BJ (cell line): ENCODE data around the gene RABGAP1L. TPM values are rescaled to one million over a fixed set of nuclear protein-coding genes. Genes with fewer than 3 reads are reported as not detected.
"Not testable (repeated sequence)": the region's sequence is repeated elsewhere in the genome, so short reads cannot be mapped to it uniquely, and the experiment has no call there.

Source experiments
- CTCF ChIA-PET: fragments of 350-600 bp; formaldehyde crosslinking; extraction: SDS; loops from one replicate; lab custom pipeline; 2021; ENCODE audit warnings: antibody characterized with exemption, inconsistent platforms; lab: Yijun Ruan, JAX
- POLR2A ChIA-PET: fragments of 300-600 bp; sonication (Branson Sonifier 250); formaldehyde crosslinking; extraction: SDS; loops from one replicate; lab custom pipeline; 2021; ENCODE audit warnings: antibody characterized with exemption; lab: Charles Lee
- DNase-seq: peaks from one replicate; pipeline ENCODE4 v3.0.0-alpha.2; 2011; ENCODE audit warnings: low read depth
- H3K27me3 ChIP-seq: 2 replicates; pipeline ENCODE4 v1.6.0; 2011; ENCODE audit warnings: low read length; ENCODE audit not compliant: control insufficient read depth, insufficient read depth
- H3K36me3 ChIP-seq: 2 replicates; pipeline ENCODE4 v1.5.1; 2011; ENCODE audit warnings: low read length; ENCODE audit not compliant: control insufficient read depth, insufficient read depth
- H3K4me3 ChIP-seq: 2 replicates; pipeline ENCODE4 v1.5.1; 2011; ENCODE audit warnings: low read depth, mild to moderate bottlenecking, control low read depth, low read length
- CTCF ChIP-seq: IDR thresholded peaks from 2 replicates; pipeline ENCODE4 v1.5.1; 2011; ENCODE audit warnings: low read depth, mild to moderate bottlenecking, control low read depth, inconsistent platforms, low read length, moderate library complexity; ENCODE audit not compliant: insufficient read depth
- polyA plus RNA-seq: library from polyadenylated mRNA; depleted of rRNA; stranded (reverse); fragments of >200 nt; gene quantifications from 2 replicates; pipeline ENCODE4 v1.2.3, GENCODE V29; 2011

The RABGAP1L gene
- polyA plus RNA-seq, 1 experiment, result 15.9 TPM

GRCh38 chr1:174169342-174169741 lies 10.0 kb downstream of the RABGAP1L start:
- no peak for DNase-seq
- CTCF ChIA-PET, result no interaction called here
- H3K27me3 ChIP-seq, result no peaks in the 10 kb centered on the region
- TF ChIP-seq CTCF, result no peak
- H3K36me3 ChIP-seq, result no peaks in the 10 kb centered on the region
- POLR2A ChIA-PET, result no interaction called here
- no peak overlapping the region for H3K4me3 ChIP-seq

- TF ChIP-seq CTCF, result no peak
- H3K27me3 ChIP-seq, result no peaks in the 10 kb centered on the region
- no peak for DNase-seq
- CTCF ChIA-PET, result no interaction called here
- no peak overlapping the region for H3K4me3 ChIP-seq
- no peaks in the 10 kb centered on the region for H3K36me3 ChIP-seq
- POLR2A ChIA-PET, result no interaction called here
Measured at GRCh38 chr1:174171073-174171472, 11.8 kb downstream of the RABGAP1L start.

- Histone ChIP-seq H3K27me3 (no peaks in the 10 kb centered on the region), H3K4me3 (no peak overlapping the region), H3K36me3 (no peaks in the 10 kb centered on the region)
- no peak for TF ChIP-seq CTCF
- ChIA-PET CTCF (interaction anchor here (0.6 kb wide), 1 partner anchor 9 kb away, joined by 3 read pairs; no protein-coding TSS in a partner anchor), POLR2A (no interaction called here)
- DNase-seq, result no peak
Measured at GRCh38 chr1:174174461-174175329, 15.4 kb downstream of the RABGAP1L start.

- DNase-seq, H3K4me3 ChIP-seq, CTCF ChIA-PET, POLR2A ChIA-PET, H3K27me3 ChIP-seq, H3K36me3 ChIP-seq: not testable (repeated sequence)
Measured at GRCh38 chr1:174178459-174178858, 19.1 kb downstream of the RABGAP1L start.

- ChIA-PET POLR2A (no interaction called here), CTCF (no interaction called here)
- Histone ChIP-seq H3K27me3 (no peaks in the 10 kb centered on the region), H3K36me3 (no peaks in the 10 kb centered on the region), H3K4me3 (no peak overlapping the region)
- no peak for TF ChIP-seq CTCF
- DNase-seq, result no peak
Measured at GRCh38 chr1:174189428-174190062, 30.2 kb downstream of the RABGAP1L start.
